WTC11 (cell line): ENCODE data around the gene TMEM63C. TPM values are rescaled to one million over a fixed set of nuclear protein-coding genes. Genes with fewer than 3 reads are reported as not detected.

ENCODE experiments used
- ATAC-seq: fragments of 200-7000 bp; cut with Tn5 transposase; 2 replicates; pipeline ENCODE4 v1.10.0; 2021; ENCODE audit warnings: mild to moderate bottlenecking, moderate library complexity
- CTCF ChIA-PET: fragments of 300-600 bp; sonication (Branson Sonifier 250); formaldehyde crosslinking; loops from one replicate; lab custom pipeline; 2021; ENCODE audit warnings: antibody characterized with exemption; lab: Charles Lee
- POLR2A ChIA-PET: fragments of 350-600 bp; sonication (Branson Sonifier 250); formaldehyde crosslinking; loops from one replicate; lab custom pipeline; 2021; ENCODE audit warnings: antibody characterized with exemption; lab: Charles Lee
- DNase-seq: peaks from one replicate; pipeline ENCODE4 v3.0.0; 2021; ENCODE audit warnings: low spot score
- H3K27ac Mint-ChIP-seq: 2 replicates; pipeline ENCODE4 v1.8.0; 2021; ENCODE audit warnings: mixed read lengths
- H3K27me3 Mint-ChIP-seq: 2 replicates; pipeline ENCODE4 v1.8.0; 2021; ENCODE audit warnings: low read depth, mild to moderate bottlenecking, moderate library complexity, mixed read lengths
- H3K36me3 Mint-ChIP-seq: 2 replicates; pipeline ENCODE4 v1.8.0; 2021; ENCODE audit warnings: mixed read lengths
- H3K4me1 Mint-ChIP-seq: 2 replicates; pipeline ENCODE4 v1.8.0; 2022; ENCODE audit warnings: mixed read lengths
- H3K4me3 Mint-ChIP-seq: 2 replicates; pipeline ENCODE4 v1.8.0; 2021; ENCODE audit warnings: mild to moderate bottlenecking, moderate library complexity, mixed read lengths
- H3K9me3 Mint-ChIP-seq: 2 replicates; pipeline ENCODE4 v1.8.0; 2021; ENCODE audit warnings: mixed read lengths
- AFF4 ChIP-seq: sonication (generic); formaldehyde crosslinking; IDR thresholded peaks from 2 replicates; pipeline ENCODE4 v1.8.1; 2023; ENCODE audit warnings: mild to moderate bottlenecking, missing genetic modification reagents, borderline replicate concordance
- IRF1 ChIP-seq: sonication (generic); formaldehyde crosslinking; IDR thresholded peaks from 2 replicates; pipeline ENCODE4 v1.8.0; 2023; ENCODE audit warnings: missing genetic modification reagents
- PRDM15 ChIP-seq: sonication (generic); formaldehyde crosslinking; IDR thresholded peaks from 2 replicates; pipeline ENCODE4 v1.8.0; 2022; ENCODE audit warnings: missing genetic modification reagents
- SP1 ChIP-seq: sonication (generic); formaldehyde crosslinking; conservative IDR thresholded peaks from 2 replicates; pipeline ENCODE4 v1.8.1; 2022; ENCODE audit warnings: missing genetic modification reagents
- total RNA-seq: library from RNA; stranded (reverse); gene quantifications from 3 replicates; pipeline ENCODE4 v1.2.3, GENCODE V29; 2021
- TF ChIP-seq, protein P1 (sequence below): sonication (generic); formaldehyde crosslinking; IDR thresholded peaks from 2 replicates; pipeline ENCODE4 v1.8.1; 2022; ENCODE audit warnings: low read depth, missing genetic modification reagents, borderline replicate concordance
- TF ChIP-seq, protein P2 (sequence below): sonication (generic); formaldehyde crosslinking; IDR thresholded peaks from 2 replicates; pipeline ENCODE4 v1.8.0; 2022; ENCODE audit warnings: mild to moderate bottlenecking, missing genetic modification reagents
- TF ChIP-seq, protein P3 (sequence below): fragments of 250-450 bp; sonication (Bioruptor Pico); IDR thresholded peaks from 2 replicates; pipeline ENCODE4 v2.1.2; 2022; ENCODE audit warnings: mild to moderate bottlenecking, moderate library complexity
- TF ChIP-seq, protein P4 (sequence below): fragments of 250-450 bp; sonication (Bioruptor Pico); IDR thresholded peaks from 2 replicates; pipeline ENCODE4 v1.9.0; 2021; ENCODE audit warnings: mild to moderate bottlenecking

The TMEM63C gene
- total RNA-seq, 1 experiment from 2014 or later = 8.8 TPM

DNA sequence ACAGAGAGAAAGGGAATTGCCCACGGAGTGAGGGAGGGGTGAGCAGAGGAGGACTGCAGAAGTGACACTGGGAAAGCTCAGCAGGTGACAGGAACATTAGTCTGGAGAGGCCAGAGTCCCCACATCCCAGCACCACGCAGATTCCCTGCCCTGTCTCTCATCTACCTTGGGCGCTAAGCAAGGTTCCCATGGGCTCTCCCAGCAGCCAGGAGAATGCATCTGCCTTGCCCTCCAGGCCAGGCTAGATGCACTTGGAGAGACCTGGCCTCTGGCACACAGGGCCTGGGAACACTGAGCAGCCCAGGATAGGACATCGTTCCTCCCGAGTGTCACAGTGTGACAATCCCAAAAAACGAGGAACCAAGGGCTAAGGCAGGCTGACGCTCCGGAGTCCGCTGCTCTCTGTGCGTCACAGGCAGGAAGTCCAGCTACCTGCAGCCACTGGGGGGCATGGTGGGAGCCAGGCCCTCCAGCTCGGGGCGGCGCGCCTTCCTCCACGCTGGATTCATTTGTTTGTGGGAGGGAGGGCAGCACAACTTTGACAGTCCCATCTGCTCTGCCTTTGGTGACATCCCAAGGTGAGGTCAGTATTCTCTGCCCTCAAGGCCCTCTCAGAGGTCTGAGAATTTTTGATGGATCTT lies 94.8 kb downstream of the TMEM63C start (continued):
- TF ChIP-seq, protein P1, sequence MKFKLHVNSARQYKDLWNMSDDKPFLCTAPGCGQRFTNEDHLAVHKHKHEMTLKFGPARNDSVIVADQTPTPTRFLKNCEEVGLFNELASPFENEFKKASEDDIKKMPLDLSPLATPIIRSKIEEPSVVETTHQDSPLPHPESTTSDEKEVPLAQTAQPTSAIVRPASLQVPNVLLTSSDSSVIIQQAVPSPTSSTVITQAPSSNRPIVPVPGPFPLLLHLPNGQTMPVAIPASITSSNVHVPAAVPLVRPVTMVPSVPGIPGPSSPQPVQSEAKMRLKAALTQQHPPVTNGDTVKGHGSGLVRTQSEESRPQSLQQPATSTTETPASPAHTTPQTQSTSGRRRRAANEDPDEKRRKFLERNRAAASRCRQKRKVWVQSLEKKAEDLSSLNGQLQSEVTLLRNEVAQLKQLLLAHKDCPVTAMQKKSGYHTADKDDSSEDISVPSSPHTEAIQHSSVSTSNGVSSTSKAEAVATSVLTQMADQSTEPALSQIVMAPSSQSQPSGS = no peak

DNA sequence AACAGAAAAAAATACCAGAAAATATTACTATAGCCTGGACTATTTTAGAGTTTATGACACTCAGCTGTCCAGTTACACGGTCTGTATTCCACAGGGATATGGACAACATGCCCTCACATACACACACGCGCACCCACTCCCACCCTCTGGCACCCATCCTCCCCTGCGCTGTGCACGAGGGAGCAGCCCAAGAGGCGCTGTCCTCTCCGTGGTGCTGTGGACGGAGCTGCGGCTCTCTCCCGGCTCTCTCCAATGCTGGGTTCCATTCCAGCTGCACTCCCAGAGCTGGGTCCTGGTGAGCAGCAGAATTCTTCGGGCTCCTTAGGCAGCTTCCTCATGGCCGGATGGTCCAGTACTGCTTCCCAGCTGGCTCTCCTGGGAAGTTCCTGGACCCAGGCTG lies 95.4 kb downstream of the TMEM63C start:
- ChIA-PET CTCF (interaction anchor here (1.0 to 4.7 kb wide), 4 partner anchors 11 to 125 kb away, joined by 3 to 26 read pairs (median 11); no protein-coding TSS in a partner anchor), POLR2A (no interaction called here)
- Mint-ChIP-seq H3K27me3 (peaks cover 19% of the 10 kb centered on the region), H3K27ac (no peak overlapping the region), H3K4me1 (no peaks in the 10 kb centered on the region), H3K36me3 (peaks cover 6% of the 10 kb centered on the region; the same call in 1 of the 2 replicates), H3K9me3 (no peaks in the 10 kb centered on the region), H3K4me3 (no peak overlapping the region)
- no peak for TF ChIP-seq IRF1 (CRISPR knock-in tag)
- no peak for TF ChIP-seq SP1 (CRISPR knock-in tag)
- TF ChIP-seq, protein P2, sequence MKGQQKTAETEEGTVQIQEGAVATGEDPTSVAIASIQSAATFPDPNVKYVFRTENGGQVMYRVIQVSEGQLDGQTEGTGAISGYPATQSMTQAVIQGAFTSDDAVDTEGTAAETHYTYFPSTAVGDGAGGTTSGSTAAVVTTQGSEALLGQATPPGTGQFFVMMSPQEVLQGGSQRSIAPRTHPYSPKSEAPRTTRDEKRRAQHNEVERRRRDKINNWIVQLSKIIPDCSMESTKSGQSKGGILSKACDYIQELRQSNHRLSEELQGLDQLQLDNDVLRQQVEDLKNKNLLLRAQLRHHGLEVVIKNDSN (CRISPR knock-in tag) = no peak
- TF ChIP-seq, protein P3, sequence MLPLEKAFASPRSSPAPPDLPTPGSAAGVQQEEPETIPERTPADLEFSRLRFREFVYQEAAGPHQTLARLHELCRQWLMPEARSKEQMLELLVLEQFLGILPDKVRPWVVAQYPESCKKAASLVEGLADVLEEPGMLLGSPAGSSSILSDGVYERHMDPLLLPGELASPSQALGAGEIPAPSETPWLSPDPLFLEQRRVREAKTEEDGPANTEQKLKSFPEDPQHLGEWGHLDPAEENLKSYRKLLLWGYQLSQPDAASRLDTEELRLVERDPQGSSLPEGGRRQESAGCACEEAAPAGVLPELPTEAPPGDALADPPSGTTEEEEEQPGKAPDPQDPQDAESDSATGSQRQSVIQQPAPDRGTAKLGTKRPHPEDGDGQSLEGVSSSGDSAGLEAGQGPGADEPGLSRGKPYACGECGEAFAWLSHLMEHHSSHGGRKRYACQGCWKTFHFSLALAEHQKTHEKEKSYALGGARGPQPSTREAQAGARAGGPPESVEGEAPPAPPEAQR (CRISPR knock-in tag) = no peak
- TF ChIP-seq, protein P4, sequence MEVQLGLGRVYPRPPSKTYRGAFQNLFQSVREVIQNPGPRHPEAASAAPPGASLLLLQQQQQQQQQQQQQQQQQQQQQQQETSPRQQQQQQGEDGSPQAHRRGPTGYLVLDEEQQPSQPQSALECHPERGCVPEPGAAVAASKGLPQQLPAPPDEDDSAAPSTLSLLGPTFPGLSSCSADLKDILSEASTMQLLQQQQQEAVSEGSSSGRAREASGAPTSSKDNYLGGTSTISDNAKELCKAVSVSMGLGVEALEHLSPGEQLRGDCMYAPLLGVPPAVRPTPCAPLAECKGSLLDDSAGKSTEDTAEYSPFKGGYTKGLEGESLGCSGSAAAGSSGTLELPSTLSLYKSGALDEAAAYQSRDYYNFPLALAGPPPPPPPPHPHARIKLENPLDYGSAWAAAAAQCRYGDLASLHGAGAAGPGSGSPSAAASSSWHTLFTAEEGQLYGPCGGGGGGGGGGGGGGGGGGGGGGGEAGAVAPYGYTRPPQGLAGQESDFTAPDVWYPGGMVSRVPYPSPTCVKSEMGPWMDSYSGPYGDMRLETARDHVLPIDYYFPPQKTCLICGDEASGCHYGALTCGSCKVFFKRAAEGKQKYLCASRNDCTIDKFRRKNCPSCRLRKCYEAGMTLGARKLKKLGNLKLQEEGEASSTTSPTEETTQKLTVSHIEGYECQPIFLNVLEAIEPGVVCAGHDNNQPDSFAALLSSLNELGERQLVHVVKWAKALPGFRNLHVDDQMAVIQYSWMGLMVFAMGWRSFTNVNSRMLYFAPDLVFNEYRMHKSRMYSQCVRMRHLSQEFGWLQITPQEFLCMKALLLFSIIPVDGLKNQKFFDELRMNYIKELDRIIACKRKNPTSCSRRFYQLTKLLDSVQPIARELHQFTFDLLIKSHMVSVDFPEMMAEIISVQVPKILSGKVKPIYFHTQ (CRISPR knock-in tag) = no peak
- DNase-seq (no peak), ATAC-seq (no peak)

GRCh38 chr14:77278461-77279230 lies 97.0 kb downstream of the TMEM63C start:
- DNase-seq (no peak), ATAC-seq (peak; percentile 29; the same call in 1 of the 2 replicates)
- no peak overlapping the region for H3K4me3 Mint-ChIP-seq
- CTCF ChIA-PET = interaction anchor here (0.5 to 1.9 kb wide), 11 partner anchors 9 to 311 kb away, joined by 3 to 11 read pairs (median 4); no protein-coding TSS in a partner anchor
- no peak for TF ChIP-seq AFF4
- TF ChIP-seq PRDM15 = peak; percentile 40; the same call in 1 of the 2 replicates
- H3K27me3 Mint-ChIP-seq = peaks cover 3% of the 10 kb centered on the region; the same call in 1 of the 2 replicates
- peaks cover 13% of the 10 kb centered on the region for H3K36me3 Mint-ChIP-seq
- H3K27ac Mint-ChIP-seq = no peak overlapping the region
- no peaks in the 10 kb centered on the region for H3K4me1 Mint-ChIP-seq
- POLR2A ChIA-PET = no interaction called here
- no peaks in the 10 kb centered on the region for H3K9me3 Mint-ChIP-seq
